ENCODE measurements around the gene SDR9C7. TPM values are rescaled to one million over a fixed set of nuclear protein-coding genes. Genes with fewer than 3 reads are reported as not detected.
"Not testable (repeated sequence)": the region's sequence is repeated elsewhere in the genome, so short reads cannot be mapped to it uniquely, and the experiment has no call there.

Gene SDR9C7
- total RNA-seq, 1 experiment from 2014 or later, result not detected

GRCh38 chr12:56886319-56886718 lies 47.9 kb downstream of the SDR9C7 start:
- intact Hi-C loops (cut with micrococcal nuclease), result no loop called here
- Mint-ChIP-seq H3K4me3 (ENCODE audit: unreplicated experiment) (no peak overlapping the region), H3K4me1 (ENCODE audit: insufficient read depth, unreplicated experiment) (peaks cover 12% of the 10 kb centered on the region), H3K9me3 (ENCODE audit: unreplicated experiment) (peaks cover 32% of the 10 kb centered on the region), H3K36me3 (ENCODE audit: insufficient read depth, unreplicated experiment) (no peaks in the 10 kb centered on the region), H3K27me3 (ENCODE audit: insufficient read depth, unreplicated experiment) (no peaks in the 10 kb centered on the region), H3K27ac (ENCODE audit: low read depth, unreplicated experiment) (no peak overlapping the region)
- TF ChIP-seq, protein P1, sequence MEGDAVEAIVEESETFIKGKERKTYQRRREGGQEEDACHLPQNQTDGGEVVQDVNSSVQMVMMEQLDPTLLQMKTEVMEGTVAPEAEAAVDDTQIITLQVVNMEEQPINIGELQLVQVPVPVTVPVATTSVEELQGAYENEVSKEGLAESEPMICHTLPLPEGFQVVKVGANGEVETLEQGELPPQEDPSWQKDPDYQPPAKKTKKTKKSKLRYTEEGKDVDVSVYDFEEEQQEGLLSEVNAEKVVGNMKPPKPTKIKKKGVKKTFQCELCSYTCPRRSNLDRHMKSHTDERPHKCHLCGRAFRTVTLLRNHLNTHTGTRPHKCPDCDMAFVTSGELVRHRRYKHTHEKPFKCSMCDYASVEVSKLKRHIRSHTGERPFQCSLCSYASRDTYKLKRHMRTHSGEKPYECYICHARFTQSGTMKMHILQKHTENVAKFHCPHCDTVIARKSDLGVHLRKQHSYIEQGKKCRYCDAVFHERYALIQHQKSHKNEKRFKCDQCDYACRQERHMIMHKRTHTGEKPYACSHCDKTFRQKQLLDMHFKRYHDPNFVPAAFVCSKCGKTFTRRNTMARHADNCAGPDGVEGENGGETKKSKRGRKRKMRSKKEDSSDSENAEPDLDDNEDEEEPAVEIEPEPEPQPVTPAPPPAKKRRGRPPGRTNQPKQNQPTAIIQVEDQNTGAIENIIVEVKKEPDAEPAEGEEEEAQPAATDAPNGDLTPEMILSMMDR (IDR thresholded peaks at IDR 0.05; ENCODE audit: unreplicated experiment), result no peak
- no TSS peak for BruUV-seq (replicated peaks)
- ChIA-PET POLR2A (no interaction called here), CTCF (no interaction called here)
- no peak for DNase-seq (ENCODE audit: unreplicated experiment)

DNA sequence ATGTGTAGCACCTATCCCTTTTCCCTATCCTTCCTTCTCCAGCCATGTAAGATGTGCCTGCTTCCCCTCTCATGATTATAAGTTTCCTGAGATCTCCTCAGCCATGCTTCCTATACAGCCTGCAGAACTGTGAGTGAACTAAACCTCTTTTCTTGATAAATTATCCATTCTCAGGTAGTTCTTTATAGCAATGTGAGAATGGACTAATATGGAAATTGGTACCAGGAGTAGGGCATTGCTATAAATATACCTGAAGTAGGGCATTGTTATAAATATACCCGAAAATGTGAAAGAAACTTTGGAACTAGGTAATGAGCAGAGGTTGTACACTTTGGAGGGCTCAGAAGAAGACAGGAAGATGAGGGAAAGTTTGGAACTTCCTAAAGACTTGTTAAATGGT lies 48.9 kb downstream of the SDR9C7 start:
- no TSS peak for BruUV-seq (replicated peaks)
- Mint-ChIP-seq H3K4me3 (ENCODE audit: unreplicated experiment) (no peak overlapping the region), H3K9me3 (ENCODE audit: unreplicated experiment) (peaks cover 32% of the 10 kb centered on the region), H3K27ac (ENCODE audit: low read depth, unreplicated experiment) (no peak overlapping the region), H3K36me3 (ENCODE audit: insufficient read depth, unreplicated experiment) (no peaks in the 10 kb centered on the region), H3K27me3 (ENCODE audit: insufficient read depth, unreplicated experiment) (no peaks in the 10 kb centered on the region), H3K4me1 (ENCODE audit: insufficient read depth, unreplicated experiment) (peaks cover 12% of the 10 kb centered on the region)
- intact Hi-C loops (cut with micrococcal nuclease), result no loop called here
- POLR2A ChIA-PET, result interaction anchor here (1.3 kb wide), 1 partner anchor 14 kb away, joined by 3 read pairs; no protein-coding TSS in a partner anchor
- DNase-seq (ENCODE audit: unreplicated experiment), result no peak
- TF ChIP-seq, protein P1 (IDR thresholded peaks at IDR 0.05; ENCODE audit: unreplicated experiment), result no peak
- CTCF ChIA-PET, result interaction anchor here (1.0 kb wide), 1 partner anchor 45 kb away, joined by 3 read pairs; no protein-coding TSS in a partner anchor

- H3K4me3 Mint-ChIP-seq (ENCODE audit: unreplicated experiment), result no peak overlapping the region
- no peaks in the 10 kb centered on the region for H3K36me3 Mint-ChIP-seq (ENCODE audit: insufficient read depth, unreplicated experiment)
- TF ChIP-seq, protein P1 (IDR thresholded peaks at IDR 0.05; ENCODE audit: unreplicated experiment), result no peak
- peaks cover 12% of the 10 kb centered on the region for H3K4me1 Mint-ChIP-seq (ENCODE audit: insufficient read depth, unreplicated experiment)
- DNase-seq (ENCODE audit: unreplicated experiment), result no peak
- no peak overlapping the region for H3K27ac Mint-ChIP-seq (ENCODE audit: low read depth, unreplicated experiment)
- peaks cover 31% of the 10 kb centered on the region for H3K9me3 Mint-ChIP-seq (ENCODE audit: unreplicated experiment)
- POLR2A ChIA-PET, result interaction anchor here (1.3 to 1.5 kb wide), 2 partner anchors 13 to 15 kb away, joined by 3 to 5 read pairs; no protein-coding TSS in a partner anchor
- no peaks in the 10 kb centered on the region for H3K27me3 Mint-ChIP-seq (ENCODE audit: insufficient read depth, unreplicated experiment)
- intact Hi-C loops (cut with micrococcal nuclease), result no loop called here
- CTCF ChIA-PET, result interaction anchor here (1.0 kb wide), 1 partner anchor 44 kb away, joined by 3 read pairs; no protein-coding TSS in a partner anchor
- BruUV-seq (replicated peaks), result no TSS peak
Measured at GRCh38 chr12:56884421-56884820, 49.8 kb downstream of the SDR9C7 start.

- POLR2A ChIA-PET; intact Hi-C loops (cut with micrococcal nuclease); CTCF ChIA-PET; H3K36me3 Mint-ChIP-seq (ENCODE audit: insufficient read depth, unreplicated experiment); DNase-seq (ENCODE audit: unreplicated experiment); H3K27ac Mint-ChIP-seq (ENCODE audit: low read depth, unreplicated experiment); H3K27me3 Mint-ChIP-seq (ENCODE audit: insufficient read depth, unreplicated experiment); H3K4me3 Mint-ChIP-seq (ENCODE audit: unreplicated experiment); BruUV-seq (replicated peaks): not testable (repeated sequence)
- Mint-ChIP-seq H3K9me3 (ENCODE audit: unreplicated experiment) (peaks cover 24% of the 10 kb centered on the region), H3K4me1 (ENCODE audit: insufficient read depth, unreplicated experiment) (peaks cover 19% of the 10 kb centered on the region)
Measured at GRCh38 chr12:56882407-56882806, 51.8 kb downstream of the SDR9C7 start.
